Measurements from ENCODE around the gene RPS5. TPM values are rescaled to one million over a fixed set of nuclear protein-coding genes. Genes with fewer than 3 reads are reported as not detected.

The RPS5 gene
- total RNA-seq, 4 donors from 2014 or later = 1,209 to 2,449 (median 1,340) TPM

- Histone ChIP-seq H3K27ac (no peak overlapping the region), H3K9me3 (no peaks in the 10 kb centered on the region), H3K36me3 (no peaks in the 10 kb centered on the region), H3K4me3 (replicated peaks in 1 of 3) (no peak overlapping the region), H3K27me3 (no peaks in the 10 kb centered on the region), H3K4me1 (peaks cover 0 to 5% of the 10 kb centered on the region in 2 donors)
- WGBS, 2 donors = 76 to 86% methylated on average over 13 to 16 of the region's 19 CpGs
- TF ChIP-seq POLR2A (IDR thresholded peaks at IDR 0.05) (no peak), CTCF (IDR thresholded peaks at IDR 0.05) (no peak)
- intact Hi-C loops (cut with DNase I) = no loop called here
- no peak for DNase-seq
Observed at GRCh38 chr19:58357481-58358145, 29.5 kb upstream of the RPS5 start.

GRCh38 chr19:58361900-58362271 is 25.2 kb upstream of the RPS5 start:
- H3K4me3 ChIP-seq (replicated peaks in 1 of 3) = peak overlapping the region; percentile 56 to 88 (median 83)
- no peaks in the 10 kb centered on the region for H3K36me3 ChIP-seq
- WGBS, 2 donors = 2 to 4% methylated on average over 24 to 28 of the region's 28 CpGs
- DNase-seq = peak in 1 of 2 donors; percentile 42
- no peaks in the 10 kb centered on the region for H3K9me3 ChIP-seq
- H3K27me3 ChIP-seq = no peaks in the 10 kb centered on the region
- TF ChIP-seq POLR2A (IDR thresholded peaks at IDR 0.05) = no peak
- intact Hi-C loops (cut with DNase I) = no loop called here
- H3K4me1 ChIP-seq = peaks cover 0 to 5% of the 10 kb centered on the region in 2 donors
- peak overlapping the region; percentile 60 to 95 (median 81) for H3K27ac ChIP-seq

GRCh38 chr19:58362272-58362994 is 24.6 kb upstream of the RPS5 start, which contains the start of gene ZNF497:
TSS of gene ZNF497 (minus strand) at chr19:58362751. CDS start at chr19:58357635, 5,116 bp downstream.
- Histone ChIP-seq H3K4me1 (peaks cover 0 to 5% of the 10 kb centered on the region in 2 donors), H3K36me3 (no peaks in the 10 kb centered on the region), H3K4me3 (replicated peaks in 1 of 3) (peak within 1 kb of the TSS; percentile 56 to 88 (median 83)), H3K27ac (peak within 1 kb of the TSS; percentile 60 to 95 (median 81)), H3K27me3 (no peaks in the 10 kb centered on the region), H3K9me3 (no peaks in the 10 kb centered on the region)
- intact Hi-C loops (cut with DNase I) = no loop called here
- 0% methylated on average over 20 to 24 of the region's 74 CpGs for WGBS, 2 donors
- DNase-seq = peak; percentile 97 to 98
- TF ChIP-seq CTCF (IDR thresholded peaks at IDR 0.05) (no peak), POLR2A (IDR thresholded peaks at IDR 0.05) (peak in 1 of 2 donors; percentile 75)

- Histone ChIP-seq H3K9me3 (no peaks in the 10 kb centered on the region), H3K4me3 (replicated peaks in 1 of 3) (no peak overlapping the region), H3K27ac (no peak overlapping the region), H3K36me3 (no peaks in the 10 kb centered on the region), H3K27me3 (no peaks in the 10 kb centered on the region), H3K4me1 (peaks cover 0 to 5% of the 10 kb centered on the region in 2 donors)
- intact Hi-C loops (cut with DNase I) = no loop called here
- TF ChIP-seq POLR2A (IDR thresholded peaks at IDR 0.05) = no peak
- no peak for TF ChIP-seq CTCF (IDR thresholded peaks at IDR 0.05)
- 91 to 92% methylated on average over 4 to 5 of the region's 5 CpGs for WGBS, 2 donors
- DNase-seq = no peak
Observed at GRCh38 chr19:58364146-58364545, 22.9 kb upstream of the RPS5 start.

- no peak for DNase-seq
- Histone ChIP-seq H3K9me3 (no peaks in the 10 kb centered on the region), H3K4me1 (peaks cover 0 to 1% of the 10 kb centered on the region in 2 donors), H3K4me3 (replicated peaks in 1 of 3) (no peak overlapping the region), H3K27me3 (no peaks in the 10 kb centered on the region), H3K36me3 (no peaks in the 10 kb centered on the region), H3K27ac (no peak overlapping the region)
- WGBS, 2 donors = 94 to 96% methylated on average over 30 to 32 of the region's 32 CpGs
- TF ChIP-seq POLR2A (IDR thresholded peaks at IDR 0.05) (no peak), CTCF (IDR thresholded peaks at IDR 0.05) (no peak)
- intact Hi-C loops (cut with DNase I) = no loop called here
Observed at GRCh38 chr19:58366585-58367430, 20.3 kb upstream of the RPS5 start.

Measured in thyroid gland (tissue), 4 donors.